Ramos (cell line): Measurements from ENCODE around the gene CLP1.
"Not testable (repeated sequence)": the region's sequence is repeated elsewhere in the genome, so short reads cannot be mapped to it uniquely, and the experiment has no call there.

Experiments
- in situ Hi-C: fragments of 300-500 bp; cut with MboI; formaldehyde crosslinking; loops from one replicate; pipeline ENCODE4 v1.14.3; 2022; ENCODE audit warnings: low sequenced_read_pairs; ENCODE audit not compliant: unreplicated experiment

CLP1 gene

DNA sequence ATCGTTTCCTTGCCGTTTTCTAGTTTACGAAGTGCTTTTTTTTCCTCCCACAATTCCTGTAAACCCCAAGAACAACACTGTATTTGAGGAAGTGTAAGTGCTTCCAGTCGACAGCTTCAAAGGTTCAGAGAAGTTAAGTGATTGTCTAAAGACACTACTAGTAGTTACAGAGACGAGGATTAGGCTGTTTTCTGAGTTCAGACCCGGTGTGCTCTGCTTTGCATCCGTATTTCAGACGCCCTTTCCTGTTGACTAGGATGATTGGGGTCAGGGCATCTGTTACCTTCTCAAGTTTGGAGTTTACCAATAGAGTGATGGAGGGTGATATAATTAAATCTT, 430 bp downstream of the CLP1 start:
- in situ Hi-C loops, result no loop called here

DNA sequence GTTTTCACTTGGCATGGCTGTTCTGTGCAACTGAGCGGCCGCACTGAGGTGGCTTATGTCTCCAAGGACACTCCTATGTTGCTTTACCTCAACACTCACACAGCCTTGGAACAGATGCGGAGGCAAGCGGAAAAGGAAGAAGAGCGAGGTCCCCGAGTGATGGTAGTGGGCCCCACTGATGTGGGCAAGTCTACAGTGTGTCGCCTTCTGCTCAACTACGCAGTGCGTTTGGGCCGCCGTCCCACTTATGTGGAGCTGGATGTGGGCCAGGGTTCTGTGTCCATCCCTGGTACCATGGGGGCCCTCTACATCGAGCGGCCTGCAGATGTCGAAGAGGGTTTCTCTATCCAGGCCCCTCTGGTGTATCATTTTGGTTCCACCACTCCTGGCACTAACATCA, 2.1 kb downstream of the CLP1 start:
- in situ Hi-C loops, result no loop called here

DNA sequence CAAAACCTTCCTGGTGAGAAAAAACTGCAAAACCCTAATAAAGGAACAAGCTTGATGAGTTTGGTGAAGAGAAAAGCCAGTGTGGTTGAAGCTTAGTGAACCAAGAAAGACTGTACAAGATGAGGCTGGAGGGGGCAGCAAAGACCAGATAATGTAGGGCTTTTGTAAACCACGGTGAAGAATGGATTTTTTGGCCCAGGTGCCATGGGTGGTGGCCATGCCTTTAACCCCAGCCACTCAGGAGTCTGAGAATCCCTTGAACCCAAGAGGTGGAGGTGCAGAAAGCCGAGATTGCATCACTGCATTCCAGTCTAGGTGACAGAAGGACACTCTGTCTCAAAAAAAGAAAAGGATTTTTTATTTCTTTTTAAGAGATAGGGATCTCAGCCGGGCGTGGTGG, 5.3 kb downstream of the CLP1 start:
- in situ Hi-C loops, result no loop called here

DNA sequence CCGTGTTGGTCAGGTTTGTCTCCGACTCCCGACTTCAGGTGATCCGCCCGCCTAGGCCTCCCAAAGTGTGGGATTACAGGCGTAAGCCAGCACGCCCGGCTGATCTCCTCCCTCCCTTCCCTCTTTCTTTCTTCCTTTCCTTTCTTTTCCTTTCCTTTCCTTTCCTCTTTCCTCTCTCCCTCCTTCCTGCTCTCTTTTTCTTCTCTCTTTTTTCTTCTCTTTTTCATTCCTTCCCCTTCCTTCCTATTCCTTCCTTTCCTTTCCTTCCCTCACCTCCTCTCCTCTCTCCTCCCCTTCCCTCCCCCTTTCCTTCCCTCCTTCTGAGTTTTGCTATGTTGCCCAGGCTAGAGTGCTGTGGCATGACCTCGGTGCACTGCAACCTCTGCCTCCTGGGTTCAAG, 6.4 kb downstream of the CLP1 start:
- in situ Hi-C loops, result no loop called here

DNA sequence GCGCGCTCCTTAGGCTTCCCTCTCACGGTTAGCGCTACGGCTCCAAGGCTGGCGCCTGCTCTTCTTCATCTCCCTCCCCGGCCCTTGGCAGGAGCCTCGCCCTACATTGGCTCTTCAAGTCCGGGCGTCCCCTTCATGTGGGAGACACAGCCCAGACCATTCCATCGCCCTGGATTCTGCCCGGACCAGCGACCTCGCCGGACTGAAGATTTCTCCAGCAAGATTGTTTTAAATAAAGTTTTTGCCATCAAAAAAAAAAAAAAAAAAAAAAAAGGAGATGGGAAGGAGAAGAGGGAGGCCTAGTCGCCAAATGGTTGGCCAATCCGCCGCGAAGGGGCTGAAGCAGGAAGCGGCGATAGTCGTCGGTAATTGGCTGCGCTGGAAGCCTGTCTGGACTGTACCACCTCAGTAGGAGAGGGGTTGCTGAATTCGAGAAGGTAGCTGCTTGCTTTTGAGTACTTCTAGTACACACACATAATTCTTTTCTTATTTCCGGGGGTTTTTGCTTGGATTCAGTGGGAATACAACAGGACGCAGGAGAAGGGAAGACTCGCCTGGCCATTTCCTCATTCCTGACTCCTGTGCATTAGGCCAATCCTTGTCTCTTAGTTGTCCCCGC, 9.7 kb downstream of the CLP1 start:
- in situ Hi-C loops, result no loop called here

DNA sequence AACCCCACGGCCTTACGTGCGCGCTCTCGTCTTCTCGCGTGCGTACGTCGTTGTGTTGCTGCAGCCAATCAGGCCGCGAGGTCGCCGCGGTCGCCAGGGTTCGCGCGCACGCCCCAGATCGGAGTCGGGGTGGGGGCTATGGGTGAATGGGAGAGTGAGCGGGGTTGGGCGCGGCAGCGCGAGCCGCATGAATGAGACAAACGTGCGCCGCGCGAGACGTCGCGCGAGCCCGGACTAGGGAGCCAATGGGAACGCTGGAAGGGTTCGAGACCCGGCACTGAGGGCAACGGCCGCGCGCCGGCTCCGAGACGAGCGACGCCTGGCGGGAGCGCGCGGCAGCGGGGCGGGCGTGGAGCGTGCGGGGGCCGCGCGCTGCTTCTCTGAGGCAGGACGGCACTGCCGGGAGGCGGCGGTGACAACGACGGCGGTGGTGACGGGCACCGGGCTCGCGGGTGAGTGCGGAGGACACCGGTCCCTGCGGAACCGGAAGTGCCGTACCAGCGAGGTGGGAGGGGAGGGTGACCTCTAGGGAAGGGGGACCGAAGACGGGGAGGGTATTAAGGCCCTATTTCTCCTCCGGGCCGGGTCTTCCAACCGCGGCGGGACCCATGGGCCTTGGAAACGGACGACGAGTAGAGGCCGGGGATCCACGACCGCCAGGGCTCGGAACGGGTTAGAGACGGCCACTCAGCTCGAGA, 10.3 kb downstream of the CLP1 start, which contains the start of gene ZDHHC5:
Gene ZDHHC5 (plus strand): TSS at position 379 of the 698 bp plus-strand sequence. CDS start 4,977 bp downstream, outside the sequence.
- in situ Hi-C loops, result no loop called here

DNA sequence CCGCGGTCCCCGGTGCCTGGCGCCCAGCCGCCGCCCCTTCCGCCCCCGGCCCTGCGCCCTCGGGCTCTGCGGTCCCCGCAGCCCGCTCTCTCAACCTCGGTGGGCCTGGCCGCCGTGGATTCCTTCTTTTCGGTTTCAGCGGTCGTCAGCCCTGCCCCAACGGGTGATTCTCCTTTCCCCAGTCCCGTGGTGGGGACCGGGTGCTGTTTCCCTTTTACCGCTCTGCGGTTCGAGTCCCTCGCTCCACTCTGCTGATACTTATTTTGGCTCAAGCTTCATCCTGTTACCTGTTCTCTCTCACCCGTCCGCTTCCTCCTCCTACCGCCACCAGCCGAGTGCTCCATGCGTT, 10.8 kb downstream of the CLP1 start:
- in situ Hi-C loops, result no loop called here

DNA sequence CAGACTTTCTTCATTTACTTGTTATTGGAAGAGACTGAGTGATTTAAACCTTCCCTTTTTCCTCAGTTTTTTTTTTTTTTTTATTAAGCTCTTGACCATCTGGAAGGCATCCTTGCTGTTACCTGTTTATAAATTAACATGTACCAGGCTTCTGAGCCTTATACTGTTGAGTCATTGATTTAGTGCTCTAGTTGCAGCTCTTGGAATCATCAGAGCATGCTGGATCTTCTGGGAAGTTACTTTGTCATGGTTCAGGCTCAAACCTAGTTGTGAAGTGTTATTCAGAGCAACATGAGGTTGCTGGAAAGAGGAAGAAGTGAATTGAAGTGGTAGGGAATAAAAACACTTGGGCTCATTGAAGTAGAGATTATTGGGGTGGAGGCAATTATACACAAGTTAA, 16.7 kb downstream of the CLP1 start:
- in situ Hi-C loops, result no loop called here

DNA sequence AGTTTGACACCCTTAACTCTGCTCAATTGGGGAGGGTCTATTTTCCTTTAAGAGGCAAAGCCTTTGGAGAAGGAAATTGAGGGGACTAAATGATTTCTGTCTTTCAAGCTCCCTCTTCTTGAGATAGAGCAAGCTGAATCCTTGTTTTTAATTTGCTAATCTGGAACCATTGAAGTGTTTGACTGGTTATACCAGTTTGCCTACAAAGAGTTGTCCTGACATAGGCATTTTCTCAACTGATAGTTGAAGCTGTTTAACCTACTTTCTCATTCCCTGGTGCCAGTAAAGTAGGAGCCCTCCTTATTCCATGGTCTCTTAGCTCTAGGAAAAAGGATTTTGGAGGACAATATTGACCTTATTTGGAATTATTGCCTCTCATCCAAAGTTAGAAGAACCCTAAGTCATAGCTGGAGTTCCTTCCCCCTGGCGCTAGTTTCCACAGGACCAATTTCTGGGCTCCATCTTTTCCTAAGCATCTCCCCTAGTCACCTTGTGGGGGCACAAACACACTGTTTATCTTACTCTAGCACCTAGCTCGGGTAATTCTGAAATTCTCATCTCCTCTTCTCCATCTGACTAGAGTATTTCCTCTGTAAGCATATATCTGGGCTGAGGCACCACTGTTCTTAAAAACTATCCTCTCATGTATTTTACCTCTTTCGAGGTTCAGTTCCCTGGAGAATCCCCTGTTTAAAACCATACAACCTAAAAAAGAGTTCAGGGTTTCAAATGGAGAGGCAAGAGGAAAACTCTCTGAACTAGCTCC, 17.8 kb downstream of the CLP1 start:
- in situ Hi-C loops, result no loop called here

DNA sequence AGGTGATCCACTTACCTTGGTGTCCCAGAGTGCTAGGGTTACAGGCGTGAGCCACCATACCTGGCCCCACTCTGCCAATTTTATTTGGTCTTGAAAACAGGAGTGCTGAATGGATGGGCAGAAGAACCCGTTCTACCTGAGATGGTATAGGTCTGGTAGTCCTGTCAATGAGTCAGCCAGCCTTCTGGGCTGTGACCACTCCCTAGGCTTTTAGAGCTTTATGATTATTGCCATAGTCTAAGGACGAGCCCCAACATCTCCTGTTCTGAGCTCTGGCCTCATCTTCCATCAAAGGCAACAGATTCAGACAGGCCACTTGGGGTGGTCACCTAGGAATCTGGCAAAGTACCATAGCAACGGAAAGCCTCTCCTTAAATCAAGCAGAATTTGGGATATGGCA, 21.8 kb downstream of the CLP1 start:
- in situ Hi-C loops, result no loop called here

DNA sequence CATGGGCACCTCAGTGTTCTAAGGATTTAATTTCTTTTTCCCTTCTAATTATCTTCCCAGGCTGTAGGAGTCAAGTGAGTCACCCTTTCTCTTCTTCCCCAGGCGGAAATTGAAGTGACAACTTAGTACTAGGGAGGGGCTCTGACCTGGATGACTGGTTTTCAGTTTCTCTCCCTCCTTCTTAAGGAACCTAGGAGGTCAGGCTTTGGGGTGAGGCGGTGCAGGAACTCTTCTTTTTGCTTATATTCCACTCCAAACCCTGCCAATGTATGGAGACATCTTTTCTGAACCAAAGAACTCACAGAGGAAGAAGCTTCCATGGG, 23.0 kb downstream of the CLP1 start:
- in situ Hi-C loops, result no loop called here

DNA sequence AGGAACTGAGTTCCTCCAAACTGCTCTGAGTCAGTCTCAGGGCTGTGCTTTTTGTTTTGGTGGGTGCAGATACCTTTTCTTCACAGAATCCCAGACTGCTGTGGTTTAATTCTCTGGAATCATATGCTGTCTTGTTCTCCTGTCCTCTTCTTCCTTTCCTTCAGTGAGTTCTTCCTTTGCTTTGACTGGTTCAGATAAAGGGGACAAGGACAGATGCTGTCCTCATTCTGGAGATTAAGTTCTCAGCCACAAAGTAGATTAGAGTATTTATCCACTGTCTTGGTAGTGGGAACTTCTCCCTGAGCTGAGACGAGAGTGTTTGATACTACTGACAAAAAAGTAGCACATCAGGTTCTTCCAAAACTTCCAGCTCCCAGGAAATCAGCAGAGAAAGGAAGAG, 23.6 kb downstream of the CLP1 start:
- in situ Hi-C loops, result no loop called here

DNA sequence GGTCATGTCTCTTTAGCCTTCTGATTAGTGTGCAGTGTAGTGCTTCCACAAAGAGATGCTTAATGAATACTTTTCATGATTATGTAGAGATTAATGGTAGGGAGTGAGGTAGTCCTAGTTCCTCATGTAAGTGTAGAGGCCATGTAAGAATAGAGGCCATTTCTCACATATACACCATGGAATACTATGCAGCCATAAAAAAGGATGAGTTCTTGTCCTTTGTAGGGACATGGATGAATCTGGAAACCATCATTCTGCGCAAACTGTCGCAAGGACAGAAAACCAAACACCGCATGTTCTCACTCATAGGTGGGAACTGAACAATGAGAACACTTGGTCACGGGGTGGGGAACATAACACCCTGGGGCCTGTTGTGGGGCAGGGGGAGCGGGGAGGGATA, 32.9 kb downstream of the CLP1 start:
- in situ Hi-C loops, result not testable (repeated sequence)

DNA sequence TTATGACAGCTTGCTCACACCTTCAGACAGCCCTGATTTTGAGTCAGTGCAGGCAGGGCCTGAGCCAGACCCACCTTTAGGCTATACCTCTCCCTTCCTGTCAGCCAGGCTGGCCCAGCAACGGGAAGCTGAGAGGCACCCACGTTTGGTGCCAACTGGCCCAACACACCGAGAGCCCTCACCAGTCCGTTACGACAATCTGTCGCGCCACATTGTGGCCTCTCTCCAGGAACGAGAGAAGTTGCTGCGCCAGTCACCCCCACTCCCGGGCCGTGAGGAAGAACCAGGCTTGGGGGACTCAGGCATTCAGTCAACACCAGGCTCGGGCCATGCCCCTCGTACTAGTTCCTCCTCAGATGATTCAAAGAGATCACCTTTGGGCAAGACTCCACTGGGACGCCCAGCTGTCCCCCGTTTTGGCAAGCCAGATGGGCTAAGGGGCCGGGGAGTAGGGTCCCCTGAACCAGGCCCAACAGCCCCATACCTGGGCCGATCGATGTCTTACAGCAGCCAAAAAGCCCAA, 41.3 kb downstream of the CLP1 start:
- in situ Hi-C loops, result no loop called here

DNA sequence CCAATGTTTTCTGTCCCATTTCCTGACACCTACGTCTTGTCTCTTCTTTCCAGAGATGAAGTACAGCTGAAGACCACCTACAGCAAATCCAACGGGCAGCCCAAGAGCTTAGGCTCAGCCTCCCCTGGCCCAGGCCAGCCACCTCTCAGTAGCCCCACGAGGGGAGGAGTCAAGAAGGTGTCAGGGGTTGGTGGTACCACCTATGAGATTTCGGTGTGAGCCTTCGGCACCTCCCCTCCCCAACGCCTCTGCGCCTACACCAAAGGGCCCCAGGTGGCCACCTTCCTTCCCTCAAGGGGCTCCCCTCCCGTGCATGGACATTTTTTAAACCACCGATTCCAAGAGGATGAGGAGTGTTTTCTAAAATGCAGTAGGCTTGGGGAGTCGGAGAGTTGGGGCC, 42.3 kb downstream of the CLP1 start:
- in situ Hi-C loops, result no loop called here

DNA sequence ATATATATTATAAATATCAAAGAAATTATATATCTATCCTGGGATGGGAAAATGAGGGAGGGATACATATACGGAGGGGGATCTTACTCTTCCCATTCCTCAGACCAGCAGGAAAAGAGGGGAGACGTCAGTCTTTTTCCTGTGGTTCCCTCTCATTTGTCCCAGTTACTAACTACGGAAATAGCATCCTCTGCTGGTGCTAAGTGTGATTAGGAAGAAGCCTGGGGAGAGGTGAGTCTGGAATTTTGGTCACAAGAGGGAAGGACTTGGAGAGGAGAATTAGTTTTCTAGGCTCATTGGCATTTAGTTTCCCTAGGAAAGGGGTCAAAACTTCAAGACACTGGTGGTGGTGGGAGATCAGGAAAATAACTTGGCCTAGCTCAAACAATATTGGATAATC, 42.9 kb downstream of the CLP1 start:
- in situ Hi-C loops, result no loop called here

DNA sequence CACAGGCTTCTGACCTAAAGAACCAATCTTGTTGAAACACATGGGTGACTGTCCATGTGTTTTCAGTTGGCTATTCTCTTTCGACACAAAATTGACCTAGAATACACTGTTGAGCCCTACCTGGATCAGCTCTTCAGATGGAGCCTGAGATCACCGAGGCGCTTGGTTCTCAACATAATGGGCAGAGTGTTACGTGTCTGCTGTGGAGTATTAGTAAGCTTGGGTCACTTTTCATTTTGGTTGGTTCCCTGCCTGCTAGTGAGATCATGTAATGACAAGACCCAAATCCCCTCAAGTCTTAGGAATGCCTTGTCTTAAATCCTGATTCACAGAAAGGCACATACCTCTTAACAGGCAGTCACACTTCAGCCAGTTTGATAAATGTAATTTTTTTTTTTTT, 45.8 kb downstream of the CLP1 start:
- in situ Hi-C loops, result no loop called here

DNA sequence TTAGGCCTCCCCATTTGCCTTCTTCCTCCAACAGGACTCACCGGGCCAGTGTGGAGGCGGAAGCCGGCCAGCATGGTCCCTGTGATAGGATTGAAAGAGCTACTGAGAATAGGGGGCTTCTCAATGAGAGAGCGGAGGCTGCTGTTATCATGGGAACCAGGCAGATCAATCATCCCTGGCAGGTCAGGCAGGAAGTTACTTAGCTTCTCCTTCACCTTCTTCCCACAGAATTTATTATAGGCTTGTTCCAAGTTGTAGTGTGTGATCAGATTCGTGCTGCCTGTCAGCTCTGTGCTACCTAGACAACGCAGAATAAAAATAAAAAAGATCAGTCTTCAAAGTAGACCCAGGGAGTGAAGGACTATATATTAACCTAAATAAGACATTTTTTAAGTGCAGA, 47.4 kb downstream of the CLP1 start:
- in situ Hi-C loops, result no loop called here

DNA sequence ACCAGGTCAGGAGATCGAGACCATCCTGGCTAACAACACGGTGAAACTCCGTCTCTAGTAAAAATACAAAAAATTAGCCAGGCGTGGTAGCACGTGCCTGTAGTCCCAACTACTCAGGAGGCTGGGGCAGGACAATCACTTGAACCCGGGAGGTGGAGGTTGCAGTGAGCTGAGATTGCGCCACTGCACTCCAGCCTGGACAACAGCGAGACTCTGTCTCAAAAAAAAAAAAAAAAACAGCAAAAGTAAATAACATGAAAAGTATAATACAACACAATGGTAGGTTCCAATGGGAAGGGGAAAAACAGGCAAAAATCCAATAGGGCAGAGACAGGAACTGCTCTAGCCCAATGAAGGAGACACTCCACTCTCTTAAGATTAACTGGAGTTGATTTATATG, 47.9 kb downstream of the CLP1 start:
- in situ Hi-C loops, result not testable (repeated sequence)

DNA sequence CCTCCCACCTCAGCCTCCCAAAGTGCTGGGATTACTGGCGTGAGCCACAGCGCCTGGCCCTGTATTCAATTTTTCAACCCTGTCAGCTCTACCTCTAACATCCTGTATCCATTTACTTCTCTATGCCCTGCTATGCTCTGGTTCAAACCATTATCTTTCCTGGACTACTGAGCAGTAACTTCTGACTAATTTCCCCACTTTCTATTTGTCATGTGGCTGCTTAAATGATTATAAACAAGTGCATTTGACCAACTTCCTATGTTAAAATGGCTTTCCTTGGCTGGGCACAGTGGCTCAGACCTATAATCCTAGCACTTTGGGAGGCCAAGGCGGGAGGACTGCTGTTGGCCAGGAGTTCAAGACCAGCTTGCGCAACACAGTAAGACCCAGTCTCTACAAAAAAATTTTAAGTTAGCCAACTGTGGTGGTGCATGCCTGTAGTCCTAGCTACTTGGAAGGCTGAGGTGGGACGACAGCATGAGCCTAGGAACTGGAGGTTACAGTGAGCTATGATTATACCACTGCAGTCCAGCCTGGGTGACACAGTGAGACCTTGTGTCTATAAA, 52.3 kb downstream of the CLP1 start:
- in situ Hi-C loops, result no loop called here
